ENCODE data around the gene CD151.

DNA sequence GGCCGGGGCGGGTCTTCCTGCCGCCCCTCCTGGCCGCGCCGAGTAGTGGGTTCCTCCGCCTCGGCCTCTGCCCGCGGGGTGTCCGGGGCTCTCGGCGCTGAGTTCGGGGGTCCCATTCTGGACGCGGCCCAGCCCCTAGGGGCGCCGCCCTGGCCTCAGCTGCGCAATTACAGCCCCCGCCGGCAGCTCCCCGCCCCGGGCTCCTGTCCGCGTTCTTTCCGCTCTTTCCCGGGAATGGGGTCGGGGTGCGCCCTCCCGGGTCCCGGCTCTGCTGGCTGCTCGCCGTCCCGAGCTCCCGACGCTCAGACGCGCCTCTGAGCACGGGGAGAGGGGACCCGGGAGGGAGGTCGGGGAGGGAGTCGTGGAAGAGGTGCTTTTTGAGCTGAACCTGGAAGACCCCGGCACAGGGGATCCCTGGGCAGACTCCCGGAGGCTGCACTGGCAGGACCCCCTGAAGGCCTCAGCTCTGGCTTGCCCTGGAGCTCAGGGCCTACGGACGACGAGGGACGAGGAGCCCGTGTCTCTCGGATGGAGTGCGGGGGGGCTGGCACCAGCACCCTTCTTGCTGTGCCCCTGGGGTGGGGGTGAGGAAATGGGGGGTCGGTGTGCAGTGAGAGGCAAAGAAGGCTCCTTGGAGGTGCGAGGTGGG lies 10.5 kb downstream of the CD151 start:
- no peak for TF ChIP-seq POLR2A (IDR thresholded peaks at IDR 0.05; ENCODE audit: low read length)
- TF ChIP-seq GATA1 (IDR thresholded peaks at IDR 0.05; ENCODE audit: low read depth, low read length), result no peak

Data from erythroblast (primary cell).